B cell (primary cell): ENCODE data around the gene ITPR1. TPM values are rescaled to one million over a fixed set of nuclear protein-coding genes. Genes with fewer than 3 reads are reported as not detected.

Experiments
- ATAC-seq: fragments of 200-7000 bp; cut with Tn5 transposase; one replicate; pipeline ENCODE4 v1.10.0; 2021; ENCODE audit warnings: low read depth, mild to moderate bottlenecking, moderate number of reproducible peaks, moderate library complexity
- CTCF ChIA-PET: fragments of 350-600 bp; sonication (Branson Sonifier 250); formaldehyde crosslinking; loops from one replicate; lab custom pipeline; 2021; ENCODE audit warnings: antibody characterized with exemption, inconsistent platforms; lab: Charles Lee
- POLR2A ChIA-PET: fragments of 350-600 bp; sonication (Branson Sonifier 250); formaldehyde crosslinking; loops from one replicate; lab custom pipeline; 2021; ENCODE audit warnings: antibody characterized with exemption; lab: Charles Lee
- DNase-seq: peaks from one replicate; pipeline ENCODE4 v3.0.0; 2013
- H2AFZ ChIP-seq: 2 replicates; pipeline ENCODE4 v1.6.1; 2012; ENCODE audit warnings: mild to moderate bottlenecking, low read depth, low read length; ENCODE audit not compliant: insufficient read depth, poor library complexity, severe bottlenecking
- H3K27ac ChIP-seq, 2 donors: 1 replicate in 1 of 2; 2 replicates in 1 of 2; pipeline ENCODE4 v1.5.1; 2012 to 2013; ENCODE audit warnings: low read length in 2 of 2, mild to moderate bottlenecking in 2 of 2, moderate library complexity in 1 of 2
- H3K27me3 ChIP-seq, 4 experiments: fragments of 200-600 bp in 1 of 4; sonication (generic) in 1 of 4; replicated peaks in 1 of 4; 1 replicate in 2 of 4; 2 replicates in 2 of 4; pipeline versions ENCODE4 v1.6.1 to v1.7.0; 2013 to 2016; ENCODE audit warnings: low read length in 3 of 4, mild to moderate bottlenecking in 2 of 4, mixed read lengths in 1 of 4, moderate library complexity in 1 of 4; ENCODE audit not compliant: insufficient read depth in 4 of 4, control insufficient read depth in 3 of 4; ENCODE audit errors: control extremely low read depth in 1 of 4
- H3K36me3 ChIP-seq, 2 experiments: replicated peaks in 1 of 2; 1 replicate in 1 of 2; 2 replicates in 1 of 2; pipeline versions ENCODE4 v1.6.1 to v1.7.1; 2013; ENCODE audit warnings: low read length in 1 of 2; ENCODE audit not compliant: insufficient read depth in 2 of 2, control insufficient read depth in 1 of 2; ENCODE audit errors: control extremely low read depth in 1 of 2, extremely low read depth in 1 of 2
- H3K4me1 ChIP-seq, 2 donors: fragments of 200-600 bp in 1 of 2; sonication (generic) in 1 of 2; 1 replicate in 1 of 2; 2 replicates in 1 of 2; pipeline versions ENCODE4 v1.5.1 to v1.6.1; 2013 to 2017; ENCODE audit warnings: low read length in 2 of 2; ENCODE audit not compliant: control insufficient read depth in 2 of 2, insufficient read depth in 2 of 2
- H3K4me2 ChIP-seq: replicated peaks from 2 replicates; pipeline ENCODE3; 2012; ENCODE audit warnings: mild to moderate bottlenecking, low read depth, low read length; ENCODE audit not compliant: poor library complexity, severe bottlenecking
- H3K4me3 ChIP-seq, 5 experiments: fragments of 200-600 bp in 1 of 5; sonication (generic) in 1 of 5; 1 replicate in 3 of 5; 2 replicates in 2 of 5; pipeline versions ENCODE4 v1.5.1 to v1.7.0; 2011 to 2016; ENCODE audit warnings: low read length in 4 of 5, mild to moderate bottlenecking in 4 of 5, low read depth in 2 of 5, control low read depth in 1 of 5, moderate library complexity in 1 of 5; ENCODE audit not compliant: insufficient read depth in 1 of 5; ENCODE audit errors: control extremely low read depth in 1 of 5, extremely low read depth in 1 of 5
- H3K79me2 ChIP-seq: fragments of 200-600 bp; sonication (generic); one replicate; pipeline ENCODE4 v1.6.0; 2016; ENCODE audit warnings: low read length; ENCODE audit not compliant: control insufficient read depth, insufficient read depth
- H3K9ac ChIP-seq: fragments of 200-600 bp; sonication (generic); 2 replicates; pipeline ENCODE4 v1.6.1; 2017; ENCODE audit warnings: mild to moderate bottlenecking, low read length, moderate library complexity
- H3K9me3 ChIP-seq, 3 donors: one replicate each; pipeline versions ENCODE4 v1.6.1 to v1.7.1; 2013; ENCODE audit warnings: low read length in 2 of 3; ENCODE audit not compliant: control insufficient read depth in 2 of 3, insufficient read depth in 1 of 3; ENCODE audit errors: control extremely low read depth in 1 of 3
- H4K20me1 ChIP-seq: 2 replicates; pipeline ENCODE4 v1.6.0; 2012; ENCODE audit warnings: mild to moderate bottlenecking, low read length; ENCODE audit not compliant: insufficient read depth, control insufficient read depth, poor library complexity, severe bottlenecking
- H3K27ac Mint-ChIP-seq: one replicate; pipeline ENCODE4 v1.8.0; 2021; ENCODE audit warnings: mixed read lengths
- H3K27me3 Mint-ChIP-seq: one replicate; pipeline ENCODE4 v1.8.0; 2021; ENCODE audit warnings: mixed read lengths
- H3K4me1 Mint-ChIP-seq: one replicate; pipeline ENCODE4 v1.8.0; 2021; ENCODE audit warnings: mixed read lengths
- H3K4me3 Mint-ChIP-seq: one replicate; pipeline ENCODE4 v1.8.0; 2021; ENCODE audit warnings: mixed read lengths
- H3K9me3 Mint-ChIP-seq: one replicate; pipeline ENCODE4 v1.8.0; 2022; ENCODE audit warnings: mixed read lengths; ENCODE audit not compliant: insufficient read depth
- CTCF ChIP-seq: fragments of 200-600 bp; IDR thresholded peaks from one replicate; pipeline ENCODE4 v1.8.0; 2022; ENCODE audit warnings: antibody characterized with exemption, mild to moderate bottlenecking
- EZH2 ChIP-seq: IDR thresholded peaks from 2 replicates; pipeline ENCODE4 v1.6.1; 2012; ENCODE audit warnings: borderline replicate concordance, low read depth, mild to moderate bottlenecking, moderate library complexity, low read length; ENCODE audit not compliant: insufficient read depth, poor library complexity, severe bottlenecking
- WGBS: methylation state at CpG from one replicate; pipeline ENCODE4 v1.1.5; 2013; ENCODE audit warnings: missing lambda C conversion rate; ENCODE audit not compliant: insufficient coverage; 5-methylcytosine and 5-hydroxymethylcytosine counted together
- intact Hi-C: fragments of 100-400 bp; cut with micrococcal nuclease; formaldehyde crosslinking; loops from one replicate; pipeline ENCODE4 v1.10.0; 2022
- polyA plus RNA-seq: library from polyadenylated mRNA; depleted of rRNA; stranded (reverse); fragments of >200 nt; gene quantifications from 2 replicates; pipeline ENCODE4 v1.2.3, GENCODE V29; 2012
- total RNA-seq, 2 donors: library from RNA; stranded (reverse); fragments of 120-200 nt in 1 of 2; gene quantifications; 1 replicate in 1 of 2; 2 replicates in 1 of 2; pipeline versions ENCODE4 v1.2.3 to v1.2.4, GENCODE V29; 2013 to 2022

The ITPR1 gene
- total and polyA plus RNA-seq, 2 donors (not counting 1 experiment from before 2014, with no cell fraction given) = 64.0 to 332 TPM

GRCh38 chr3:4503050-4503449 is 9.9 kb downstream of the ITPR1 start:
- H3K9ac ChIP-seq = peak overlapping the region; percentile 59
- ATAC-seq (peak; percentile 88), DNase-seq (peak; percentile 82)
- Mint-ChIP-seq H3K27me3 (no peaks in the 10 kb centered on the region), H3K4me1 (peaks cover 84% of the 10 kb centered on the region), H3K27ac (peak overlapping the region; percentile 93), H3K9me3 (no peaks in the 10 kb centered on the region), H3K4me3 (peak overlapping the region; percentile 85)
- H3K27me3 ChIP-seq = no peaks in the 10 kb centered on the region
- ChIA-PET CTCF (interaction anchor here (0.9 to 9.5 kb wide), 3 partner anchors 10 to 152 kb away, joined by 3 to 66 read pairs (median 6); partner anchors contain the start of gene ITPR1), POLR2A (interaction anchor here (5.3 kb wide), 1 partner anchor 9 kb away, joined by 96 read pairs; the partner anchor contains the start of gene ITPR1)
- peak overlapping the region; percentile 68 for H3K4me2 ChIP-seq
- no peak overlapping the region for H2AFZ ChIP-seq
- no peaks in the 10 kb centered on the region for H3K9me3 ChIP-seq
- intact Hi-C loops = loop anchor here (1.0 to 2.0 kb wide), 2 partner anchors 10 to 16 kb away; partner anchors contain the start of gene ITPR1
- H3K36me3 ChIP-seq = peaks cover 5 to 35% of the 10 kb centered on the region in 2 experiments
- peaks cover 8% of the 10 kb centered on the region for H4K20me1 ChIP-seq
- H3K4me1 ChIP-seq = peaks cover 73 to 78% of the 10 kb centered on the region in 2 donors
- TF ChIP-seq CTCF (no peak), EZH2 (no peak)
- peak overlapping the region; percentile 20 to 56 (median 32) for H3K4me3 ChIP-seq
- peaks cover 88% of the 10 kb centered on the region for H3K79me2 ChIP-seq
- WGBS = 0% methylated on average over 2 of the region's 5 CpGs
- H3K27ac ChIP-seq = peak overlapping the region; percentile 81 to 98
